A673 (cell line): ENCODE results near the gene VAC14. TPM values are rescaled to one million over a fixed set of nuclear protein-coding genes. Genes with fewer than 3 reads are reported as not detected.

Experiments
- BruUV-seq: library from RNA; stranded (reverse); fragments of 400-500 nt; replicated peaks from 2 replicates; lab custom pipeline; 2021; lab: Mats Ljungman, UMichigan
- CTCF ChIA-PET: fragments of 300-600 bp; sonication (Branson Sonifier 250); formaldehyde crosslinking; loops from one replicate; lab custom pipeline; 2022; ENCODE audit warnings: antibody characterized with exemption; lab: Charles Lee
- POLR2A ChIA-PET: fragments of 300-600 bp; sonication (Branson Sonifier 250); formaldehyde crosslinking; loops from one replicate; lab custom pipeline; 2022; ENCODE audit warnings: antibody characterized with exemption; ENCODE audit not compliant: low non-redundant PET; lab: Charles Lee
- DNase-seq: peaks from one replicate; pipeline ENCODE4 v3.0.0-alpha.2; 2015; ENCODE audit warnings: low spot score
- H3K27ac ChIP-seq: fragments of 200-600 bp; sonication (generic); 2 replicates; pipeline ENCODE4 v1.5.1; 2016; ENCODE audit warnings: mixed run types, low read depth, mild to moderate bottlenecking, mixed read lengths, antibody characterized with exemption, low read length; ENCODE audit not compliant: poor library complexity, severe bottlenecking
- H3K27me3 ChIP-seq: fragments of 200-600 bp; sonication (generic); replicated peaks from 2 replicates; pipeline ENCODE4 v1.6.1; 2017; ENCODE audit warnings: mixed run types, low read depth, mild to moderate bottlenecking, mixed read lengths, antibody characterized with exemption, low read length; ENCODE audit not compliant: insufficient read depth, poor library complexity
- H3K36me3 ChIP-seq: fragments of 200-600 bp; sonication (generic); 2 replicates; pipeline ENCODE4 v1.6.1; 2016; ENCODE audit warnings: mixed run types, mild to moderate bottlenecking, mixed read lengths, antibody characterized with exemption, low read length; ENCODE audit not compliant: insufficient read depth, poor library complexity, severe bottlenecking
- H3K4me1 ChIP-seq: fragments of 200-600 bp; sonication (generic); 2 replicates; pipeline ENCODE4 v1.6.1; 2017; ENCODE audit warnings: mixed run types, mild to moderate bottlenecking, mixed read lengths, antibody characterized with exemption, low read length; ENCODE audit not compliant: insufficient read depth, poor library complexity, severe bottlenecking
- H3K4me3 ChIP-seq: fragments of 200-600 bp; sonication (generic); 2 replicates; pipeline ENCODE4 v1.5.1; 2016; ENCODE audit warnings: low read depth, mixed run types, mild to moderate bottlenecking, mixed read lengths, low read length; ENCODE audit not compliant: poor library complexity, severe bottlenecking
- H3K9me3 ChIP-seq: fragments of 200-600 bp; sonication (generic); 2 replicates; pipeline ENCODE4 v1.6.1; 2016; ENCODE audit warnings: mixed run types, low read depth, mild to moderate bottlenecking, mixed read lengths, antibody characterized with exemption, low read length; ENCODE audit not compliant: poor library complexity, severe bottlenecking
- CTCF ChIP-seq: fragments of 300-800, 200-600 bp; sonication (generic); conservative IDR thresholded peaks from 2 replicates; pipeline ENCODE4 v1.5.1; 2017; ENCODE audit warnings: low read depth, mild to moderate bottlenecking, antibody characterized with exemption, low read length, moderate library complexity, mixed read lengths
- EZH2 ChIP-seq: fragments of 200-600 bp; sonication (generic); IDR thresholded peaks from 2 replicates; pipeline ENCODE4 v1.6.1; 2017; ENCODE audit warnings: borderline replicate concordance, low read depth, mild to moderate bottlenecking, mixed read lengths, antibody characterized with exemption, low read length; ENCODE audit not compliant: poor library complexity, severe bottlenecking
- intact Hi-C: fragments of 100-400 bp; cut with micrococcal nuclease; formaldehyde crosslinking; loops from one replicate; pipeline ENCODE4 v1.10.0; 2022; ENCODE audit not compliant: unreplicated experiment
- total RNA-seq: library from RNA; stranded (reverse); gene quantifications from 2 replicates; pipeline ENCODE4 v1.2.3, GENCODE V29; 2021

Gene VAC14
- total RNA-seq, 1 experiment from 2014 or later = 46.6 TPM

GRCh38 chr16:70803319-70803718 is 2.4 kb upstream of the VAC14 start:
- BruUV-seq = no TSS peak
- Histone ChIP-seq H3K27ac (no peak overlapping the region), H3K4me3 (no peak overlapping the region), H3K36me3 (no peaks in the 10 kb centered on the region), H3K27me3 (peaks cover 12% of the 10 kb centered on the region), H3K9me3 (no peaks in the 10 kb centered on the region), H3K4me1 (peaks cover 8% of the 10 kb centered on the region)
- POLR2A ChIA-PET = no interaction called here
- DNase-seq = no peak
- intact Hi-C loops = no loop called here
- CTCF ChIA-PET = no interaction called here
- no peak for TF ChIP-seq CTCF
- no peak for TF ChIP-seq EZH2

- H3K27me3 ChIP-seq = peaks cover 7% of the 10 kb centered on the region
- ChIA-PET CTCF (no interaction called here), POLR2A (interaction anchor here (0.6 kb wide), 1 partner anchor 58 kb away, joined by 3 read pairs; no protein-coding TSS in a partner anchor)
- H3K4me3 ChIP-seq = peak overlapping the region; percentile 81
- DNase-seq = no peak
- no peaks in the 10 kb centered on the region for H3K36me3 ChIP-seq
- intact Hi-C loops = no loop called here
- TF ChIP-seq CTCF (no peak), EZH2 (no peak)
- BruUV-seq = no TSS peak
- no peaks in the 10 kb centered on the region for H3K9me3 ChIP-seq
- no peak overlapping the region for H3K27ac ChIP-seq
- peaks cover 8% of the 10 kb centered on the region for H3K4me1 ChIP-seq
Measured at GRCh38 chr16:70801611-70802010, 653 bp upstream of the VAC14 start.

- no TSS peak for BruUV-seq
- Histone ChIP-seq H3K27me3 (peaks cover 7% of the 10 kb centered on the region), H3K27ac (peak overlapping the region; percentile 67), H3K4me3 (peak overlapping the region; percentile 81), H3K4me1 (peaks cover 8% of the 10 kb centered on the region), H3K36me3 (no peaks in the 10 kb centered on the region), H3K9me3 (no peaks in the 10 kb centered on the region)
- DNase-seq = no peak
- TF ChIP-seq CTCF = no peak
- TF ChIP-seq EZH2 = no peak
- CTCF ChIA-PET = no interaction called here
- intact Hi-C loops = no loop called here
- POLR2A ChIA-PET = no interaction called here
Measured at GRCh38 chr16:70800311-70800710, 647 bp downstream of the VAC14 start.
